ENCODE data around the gene DNMBP.
"Not testable (repeated sequence)": the region's sequence is repeated elsewhere in the genome, so short reads cannot be mapped to it uniquely, and the experiment has no call there.

The DNMBP gene

GRCh38 chr10:99859585-99859984 lies 150.2 kb downstream of the DNMBP start:
- no peak for DNase-seq (ENCODE audit: low read depth)

- no peak for DNase-seq (ENCODE audit: low read depth)
Measured at GRCh38 chr10:99858849-99859248, 150.9 kb downstream of the DNMBP start.

DNA sequence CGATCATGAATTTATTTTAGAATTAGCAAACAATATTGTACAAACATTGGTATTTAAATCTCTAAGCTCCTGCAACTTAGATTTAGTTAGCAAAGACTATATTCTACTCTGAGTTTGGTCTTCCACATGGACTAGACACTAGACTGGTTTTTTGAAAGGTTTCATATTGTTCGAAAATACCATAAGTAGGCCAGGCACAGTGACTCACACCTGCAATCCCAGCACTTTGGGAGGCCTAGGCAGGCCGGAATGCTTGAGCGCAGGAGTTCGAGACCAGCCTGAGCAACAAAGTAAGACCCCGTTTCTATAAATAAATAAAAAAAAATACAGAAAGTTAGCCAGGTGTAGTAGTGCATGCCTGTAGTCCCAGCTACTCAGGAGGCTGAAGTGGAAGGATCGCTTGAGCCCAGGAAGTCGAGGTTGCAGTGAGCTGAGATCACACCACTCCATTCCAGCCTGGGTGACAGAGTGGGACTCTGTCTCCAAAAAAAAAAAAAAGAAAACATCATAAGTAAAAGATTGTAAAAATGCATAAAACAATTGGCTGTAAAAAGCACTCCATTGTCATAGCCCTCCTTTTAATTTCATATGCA lies 154.2 kb downstream of the DNMBP start:
- no peak for DNase-seq (ENCODE audit: low read depth)

- DNase-seq (ENCODE audit: low read depth), result peak; percentile 46
Measured at GRCh38 chr10:99854860-99855259, 154.9 kb downstream of the DNMBP start.

DNA sequence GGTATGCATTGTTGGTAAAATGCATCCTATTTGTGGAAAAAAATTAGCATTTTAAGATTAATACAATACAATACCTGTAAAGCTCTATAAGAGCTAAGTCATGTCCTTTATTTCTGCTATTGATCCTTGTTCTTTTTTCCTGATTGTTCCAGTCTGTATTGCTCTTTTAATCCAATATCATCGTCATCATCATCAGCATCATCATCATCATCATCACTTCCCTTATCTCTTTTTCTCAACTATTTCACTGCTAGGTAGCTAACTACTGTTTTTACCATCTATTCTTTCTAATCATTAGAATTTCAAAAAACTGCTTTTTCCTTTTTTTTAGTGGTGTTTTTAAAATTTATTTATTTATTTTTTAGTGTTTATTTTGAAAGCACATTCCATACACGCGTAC lies 156.1 kb downstream of the DNMBP start:
- DNase-seq (ENCODE audit: low read depth), result no peak

DNA sequence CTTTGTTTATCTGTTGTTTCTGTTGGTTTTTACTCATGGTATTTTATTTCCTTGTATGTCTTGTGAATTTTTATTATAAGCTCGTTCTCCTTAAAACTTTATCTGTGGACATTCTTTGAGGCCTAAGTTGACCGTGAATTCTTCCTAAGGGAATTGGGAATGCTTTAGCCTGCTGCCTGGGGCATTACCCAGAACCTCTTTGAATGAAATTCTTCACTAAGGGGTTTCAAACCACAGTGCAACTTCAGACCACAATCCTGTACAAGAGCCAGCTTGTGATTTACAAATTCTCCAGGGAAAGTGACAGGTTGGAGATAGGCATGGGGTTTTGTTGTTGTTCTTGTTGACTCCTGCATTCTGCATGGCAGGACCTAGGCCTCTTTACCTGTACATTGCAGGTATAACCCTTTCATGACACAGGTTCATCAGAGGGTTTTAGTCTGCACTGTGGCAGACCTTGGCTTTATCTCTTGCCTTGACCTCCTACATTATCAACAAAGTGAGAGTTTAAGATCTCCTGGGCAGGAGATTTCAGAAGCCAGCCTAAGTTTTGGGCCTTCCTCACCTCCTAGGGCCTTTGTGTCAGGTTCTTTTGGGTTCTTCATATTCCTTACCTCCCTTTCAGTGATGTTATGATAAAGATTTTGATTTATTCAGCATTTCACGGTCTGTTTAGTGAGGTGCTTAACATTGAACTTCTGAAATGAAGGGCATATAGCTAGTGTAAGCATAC lies 157.1 kb downstream of the DNMBP start:
- DNase-seq (ENCODE audit: low read depth), result no peak

DNA sequence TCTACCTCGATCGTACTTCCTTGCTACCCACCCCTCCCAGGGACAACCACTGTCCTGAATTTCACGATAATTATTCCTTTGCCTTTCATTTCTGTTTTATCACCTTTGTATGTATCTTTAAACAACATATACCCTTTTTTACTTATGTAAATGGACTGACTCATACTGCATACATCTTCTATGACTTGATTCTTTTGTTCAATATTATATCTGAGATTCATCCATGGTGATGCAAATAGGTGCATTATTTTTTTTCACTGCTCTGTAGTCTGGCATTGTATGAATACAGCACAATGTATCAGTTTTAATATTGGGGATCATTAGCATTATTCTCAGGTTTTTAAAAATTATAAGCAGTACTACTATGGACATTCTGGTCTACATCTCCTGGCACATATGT lies 157.9 kb downstream of the DNMBP start:
- DNase-seq (ENCODE audit: low read depth), result no peak

DNA sequence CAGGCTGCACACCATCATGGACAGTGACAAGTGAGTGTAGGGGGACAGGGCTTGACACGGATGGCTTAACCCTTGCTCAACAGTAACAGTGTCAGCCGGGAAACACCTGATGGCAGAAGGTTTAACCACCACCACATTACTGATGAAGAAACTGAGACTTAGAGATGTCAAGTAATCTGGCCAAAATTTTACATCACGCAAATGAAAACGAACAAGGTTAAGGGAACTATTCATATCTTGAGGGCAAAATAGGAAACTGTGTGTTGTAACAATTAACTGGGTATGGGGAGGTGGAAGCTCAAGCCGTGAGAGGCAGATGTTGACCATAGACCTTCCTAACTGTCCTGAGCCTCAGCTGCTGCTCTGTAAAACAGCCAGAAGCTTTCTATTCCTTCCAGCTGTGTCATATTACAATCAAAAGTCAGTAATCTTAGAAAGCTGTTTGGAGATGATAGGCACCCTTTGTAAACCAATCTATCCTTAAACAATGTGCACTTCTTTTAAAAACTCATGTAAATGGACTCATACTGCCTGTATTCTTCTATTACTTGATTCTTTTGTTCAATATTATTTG lies 158.9 kb downstream of the DNMBP start:
- no peak for DNase-seq (ENCODE audit: low read depth)

DNA sequence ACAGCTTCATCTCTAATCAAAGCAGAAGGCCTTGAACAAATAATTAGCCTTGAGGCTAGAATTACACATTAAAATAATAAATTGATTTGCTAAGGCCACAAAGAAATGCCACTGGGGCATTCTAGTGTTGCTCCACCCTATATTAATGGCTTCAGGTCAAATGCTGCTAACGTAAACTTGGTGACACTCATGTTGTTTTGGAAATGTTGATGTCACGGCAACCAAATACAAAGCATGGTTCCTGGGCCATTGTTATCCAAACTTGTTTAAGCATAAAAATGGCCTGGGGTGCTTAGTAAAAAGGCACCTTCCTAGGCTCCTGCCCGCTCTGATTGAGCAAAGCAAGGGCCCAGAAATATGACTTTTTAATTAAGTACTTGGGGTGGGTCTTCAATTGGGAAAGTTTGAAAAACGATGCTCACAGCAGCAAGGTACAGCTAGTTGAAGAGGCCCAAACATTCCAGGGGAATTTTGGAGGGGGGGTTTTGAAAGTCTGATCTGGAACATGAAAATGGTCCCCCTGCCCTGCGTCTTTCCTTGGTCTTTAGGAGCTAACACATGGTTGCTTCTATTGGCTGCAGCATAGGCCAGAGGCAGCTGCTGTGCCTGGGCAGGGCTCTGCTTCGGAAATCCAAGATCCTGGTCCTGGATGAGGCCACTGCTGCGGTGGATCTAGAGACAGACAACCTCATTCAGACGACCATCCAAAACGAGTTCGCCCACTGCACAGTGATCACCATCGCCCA lies 159.6 kb downstream of the DNMBP start:
- no peak for DNase-seq (ENCODE audit: low read depth)

GRCh38 chr10:99849536-99849935 lies 160.2 kb downstream of the DNMBP start:
- DNase-seq (ENCODE audit: low read depth), result no peak

DNA sequence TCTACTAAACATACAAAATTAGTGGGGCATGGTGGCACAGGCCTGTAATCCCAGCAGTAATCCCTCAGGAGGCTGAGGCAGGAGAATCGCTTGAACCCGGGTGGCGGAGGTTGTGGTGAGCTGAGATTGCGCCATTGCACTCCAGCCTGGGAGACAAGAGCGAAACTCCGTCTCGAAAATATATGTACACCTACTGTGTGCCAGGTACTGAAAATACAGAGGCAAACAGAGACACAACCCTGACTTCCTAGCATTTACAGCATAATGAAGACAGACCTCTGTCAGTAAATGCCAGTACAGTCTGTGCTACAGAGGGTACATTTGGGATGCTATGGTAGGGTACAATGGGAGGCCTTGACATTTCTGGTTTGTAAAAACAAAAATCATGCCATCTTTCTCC lies 160.7 kb downstream of the DNMBP start:
- DNase-seq (ENCODE audit: low read depth), result no peak

DNA sequence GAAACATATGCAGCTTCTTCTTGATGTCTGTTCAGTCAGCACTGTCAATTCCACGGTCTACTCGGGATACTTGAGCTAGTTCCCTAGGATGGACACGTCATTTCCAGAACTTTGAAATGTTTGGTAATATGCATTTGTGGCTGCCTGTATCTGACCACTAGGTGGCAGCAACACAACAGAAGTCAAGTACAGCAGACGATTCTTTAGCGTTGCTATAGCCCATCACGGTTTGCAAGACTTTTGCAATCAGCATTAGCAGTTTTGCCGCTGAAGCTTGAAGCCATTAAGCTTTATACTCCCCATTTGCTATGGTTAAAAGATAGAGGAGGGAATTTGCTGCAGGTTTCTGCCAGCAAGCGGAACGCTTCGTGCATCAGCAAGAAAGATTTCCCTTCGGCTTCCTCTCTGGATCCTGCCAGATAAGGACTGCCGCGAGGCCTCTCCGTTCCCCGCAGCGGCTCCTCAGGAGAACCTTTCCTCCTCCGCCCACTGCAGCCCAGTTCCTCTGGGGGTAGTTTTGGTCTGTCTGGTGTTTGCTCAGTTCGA lies 163.8 kb downstream of the DNMBP start:
- DNase-seq (ENCODE audit: low read depth), result peak; percentile 72

DNA sequence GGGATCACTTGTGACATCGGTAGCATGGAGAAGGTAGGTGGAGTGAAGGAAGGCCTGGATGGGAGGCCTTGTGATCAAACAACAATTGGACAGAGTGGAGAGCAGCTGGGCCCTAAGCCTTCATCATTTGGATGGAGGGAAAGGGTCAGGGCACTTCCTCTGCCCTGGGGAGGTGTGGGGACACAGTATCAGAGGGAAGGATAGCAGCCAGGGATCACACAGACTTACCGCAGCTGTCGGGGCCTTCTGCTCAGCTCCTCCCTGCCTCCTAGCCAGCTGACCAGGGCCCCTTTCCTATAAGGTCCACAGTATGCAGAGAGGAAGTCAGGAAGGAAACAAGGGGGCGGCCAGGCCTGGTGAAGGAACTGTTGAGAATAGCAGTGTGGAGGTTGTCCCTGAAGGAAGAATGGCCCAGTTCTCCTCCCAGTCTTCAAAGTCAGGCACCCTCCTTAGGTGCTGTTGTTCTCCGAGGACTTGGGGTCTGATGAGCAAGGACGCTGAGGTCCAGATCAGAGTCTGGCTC lies 165.3 kb downstream of the DNMBP start:
- DNase-seq (ENCODE audit: low read depth), result no peak

- DNase-seq (ENCODE audit: low read depth), result no peak
Measured at GRCh38 chr10:99843310-99843709, 166.4 kb downstream of the DNMBP start.

GRCh38 chr10:99841746-99842145 lies 168.0 kb downstream of the DNMBP start:
- no peak for DNase-seq (ENCODE audit: low read depth)

DNA sequence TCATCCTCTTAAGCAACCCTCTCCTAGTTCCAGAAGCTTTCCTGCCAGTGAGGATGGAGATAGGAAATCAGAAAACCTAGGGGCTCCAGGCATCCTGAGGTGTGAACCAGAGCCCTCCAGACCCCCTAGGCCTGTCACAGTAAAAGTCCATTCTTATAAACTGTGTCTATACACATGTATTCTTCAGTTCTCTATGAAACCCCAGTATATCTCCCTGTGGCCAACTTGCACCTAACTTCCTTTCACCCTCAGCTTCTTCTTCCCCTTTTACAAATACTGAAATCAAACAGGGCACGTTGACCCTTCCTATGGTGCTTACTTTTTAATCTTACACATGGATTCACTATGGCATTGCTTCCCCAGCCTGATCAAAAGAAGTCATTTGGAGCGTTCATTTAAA lies 168.9 kb downstream of the DNMBP start:
- DNase-seq (ENCODE audit: low read depth), result not testable (repeated sequence)

- DNase-seq (ENCODE audit: low read depth), result no peak
Measured at GRCh38 chr10:99836711-99837110, 173.0 kb downstream of the DNMBP start.

DNA sequence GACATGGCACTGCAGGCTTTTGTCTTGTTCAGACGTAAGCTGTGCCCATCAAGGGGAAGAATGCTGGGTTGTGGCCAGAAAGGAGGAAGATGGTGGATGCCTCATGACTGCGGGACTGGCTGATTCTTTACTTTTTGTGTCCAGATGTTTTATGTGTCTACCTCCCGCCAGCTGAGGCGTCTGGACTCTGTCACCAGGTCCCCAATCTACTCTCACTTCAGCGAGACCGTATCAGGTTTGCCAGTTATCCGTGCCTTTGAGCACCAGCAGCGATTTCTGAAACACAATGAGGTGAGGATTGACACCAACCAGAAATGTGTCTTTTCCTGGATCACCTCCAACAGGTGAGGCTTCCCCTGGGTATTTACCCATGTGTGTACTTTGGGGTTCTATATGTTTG lies 173.8 kb downstream of the DNMBP start:
- DNase-seq (ENCODE audit: low read depth), result no peak

- peak; percentile 58 for DNase-seq (ENCODE audit: low read depth)
Measured at GRCh38 chr10:99834410-99834809, 175.3 kb downstream of the DNMBP start.

DNA sequence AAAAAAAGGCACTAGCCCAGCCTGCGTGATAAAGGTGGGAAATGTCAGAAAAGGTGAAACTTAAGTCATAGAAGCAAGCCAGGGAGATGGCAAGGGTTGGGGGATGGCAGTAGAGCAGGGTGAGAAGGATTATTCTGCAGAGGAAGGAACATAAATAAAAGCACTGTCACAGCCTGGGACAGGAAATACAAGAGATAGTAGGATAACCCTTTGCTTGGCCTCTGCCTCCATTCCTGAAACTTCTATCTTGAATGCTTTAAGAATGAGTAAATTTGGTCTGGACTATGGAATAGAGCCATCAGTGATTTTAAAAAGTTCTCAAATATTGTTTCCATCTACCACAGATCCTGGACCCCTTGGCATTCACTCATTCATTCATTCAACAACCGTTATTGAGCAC lies 177.3 kb downstream of the DNMBP start:
- no peak for DNase-seq (ENCODE audit: low read depth)

DNA sequence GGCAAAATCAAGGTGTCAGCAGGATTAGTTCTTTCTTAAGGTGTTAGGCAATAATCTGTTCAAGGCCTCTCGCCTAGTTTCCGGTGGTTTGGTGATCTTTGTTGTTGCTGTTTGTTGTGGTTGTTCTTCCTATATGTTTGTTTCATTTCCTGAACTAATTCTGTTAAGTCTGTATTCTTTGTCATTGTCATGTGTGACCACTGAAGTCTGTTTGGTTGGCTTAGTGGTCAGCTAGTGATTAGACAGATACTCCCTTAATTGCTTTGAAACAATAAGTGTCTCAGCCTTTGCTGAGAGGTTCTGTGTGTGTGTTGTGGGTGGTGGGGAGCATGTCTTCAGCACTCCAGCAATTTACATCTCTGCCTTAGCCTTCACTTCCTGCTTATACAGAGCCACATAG lies 181.3 kb downstream of the DNMBP start:
- no peak for DNase-seq (ENCODE audit: low read depth)

DNA sequence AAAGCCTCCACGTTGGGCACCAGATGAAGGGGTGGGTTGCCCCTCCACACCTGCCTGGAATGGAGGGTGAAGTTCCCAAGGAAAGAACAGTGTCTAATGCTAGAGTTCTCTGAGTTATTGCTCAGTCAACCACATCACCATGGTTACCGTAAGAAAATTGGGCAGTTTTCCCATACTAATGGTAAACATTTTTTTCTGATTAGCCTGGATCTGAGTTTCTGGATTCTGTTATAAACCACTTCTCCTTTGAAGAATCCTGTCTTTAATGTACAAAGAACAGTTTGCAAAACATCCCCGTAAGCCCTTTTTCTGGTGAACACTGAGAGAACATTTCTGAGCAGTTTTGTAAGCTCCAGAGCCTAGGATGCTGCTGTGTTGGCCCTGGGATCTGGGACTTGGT lies 181.8 kb downstream of the DNMBP start:
- DNase-seq (ENCODE audit: low read depth), result no peak
